Subcutaneous adipose tissue (tissue), 4 donors: ENCODE results near the gene SLC3A2. TPM values are rescaled to one million over a fixed set of nuclear protein-coding genes. Genes with fewer than 3 reads are reported as not detected.

Source experiments
- small RNA-seq: library from RNA; depleted of rRNA; stranded (forward); fragments of <200 nt; gene quantifications from one replicate; pipeline ENCODE3, GENCODE V24; 2016
- total RNA-seq, 4 donors: library from RNA; depleted of rRNA; stranded (reverse); fragments of >200 nt; gene quantifications; one replicate each; pipeline ENCODE4 v1.1.0, GENCODE V29; 2016

Gene SLC3A2
- total RNA-seq, 4 donors from 2014 or later: 104 to 163 (median 125) TPM

Small RNA genes within 50 kb of the gene (small RNA-seq; reads per million reads assigned to genes)
- gene RF00099: not detected
- gene RN7SL259P: not detected
- gene SNORD22: not detected
- gene SNORD26: not detected
- gene SNORD27: not detected
- gene SNORD28: not detected
- gene SNORD30: 1,916 reads per million, percentile 99 among the genes with 10 or more reads in this experiment

Other genes with a start within 250 kb of the SLC3A2 start
- 100 to 1,000 TPM in 2 of 4 donors, 10 to 100 TPM in 2; 79.4 to 118 (median 104) TPM for gene GANAB, start 234.3 kb upstream of the SLC3A2 start, total RNA-seq
- 10 to 100 TPM in 3 of 4 donors, 1 to 10 TPM in 1; 7.7 to 14.3 (median 11.3) TPM for gene INTS5, start 227.6 kb upstream of the SLC3A2 start, total RNA-seq
- 10 to 100 TPM; 13.7 to 47.1 (median 35.9) TPM for gene C11orf98, start 215.7 kb upstream of the SLC3A2 start, total RNA-seq
- 1 to 10 TPM; 2.4 to 9.6 (median 7.7) TPM for gene CSKMT, start 215.6 kb upstream of the SLC3A2 start, total RNA-seq
- 10 to 100 TPM in 1 of 4 donors, 1 to 10 TPM in 3; 4.2 to 10.9 (median 8.7) TPM for gene UQCC3, start 209.2 kb upstream of the SLC3A2 start, total RNA-seq
- gene LBHD1, start 208.6 kb upstream of the SLC3A2 start, total RNA-seq: 10 to 100 TPM in 1 of 4 donors, 1 to 10 TPM in 3; 3.8 to 10.6 (median 5.5) TPM
- gene UBXN1, start 201.8 kb upstream of the SLC3A2 start, total RNA-seq: 100 to 1,000 TPM; 113 to 235 (median 142) TPM
- 10 to 100 TPM; 17.3 to 42.2 (median 32.3) TPM for gene LRRN4CL, start 191.4 kb upstream of the SLC3A2 start, total RNA-seq
- gene BSCL2, start 173.5 kb upstream of the SLC3A2 start, total RNA-seq: 100 to 1,000 TPM in 1 of 4 donors, 10 to 100 TPM in 3; 44.5 to 106 (median 48.4) TPM
- gene GNG3, start 173.2 kb upstream of the SLC3A2 start, total RNA-seq: under 1 TPM in 1 of 4 donors, not detected in 3; 0.88 TPM
- gene HNRNPUL2, start 153.4 kb upstream of the SLC3A2 start, total RNA-seq: 10 to 100 TPM; 21.2 to 35.2 (median 29.3) TPM
- gene TTC9C, start 152.4 kb upstream of the SLC3A2 start, total RNA-seq: 10 to 100 TPM; 17.5 to 57.4 (median 20.3) TPM
- gene ZBTB3, start 126.7 kb upstream of the SLC3A2 start, total RNA-seq: 1 to 10 TPM; 3.9 to 7.7 (median 6.9) TPM
- gene POLR2G, start 119.3 kb upstream of the SLC3A2 start, total RNA-seq: 10 to 100 TPM; 46.9 to 75.8 (median 65.3) TPM
- gene TAF6L, start 109.5 kb upstream of the SLC3A2 start, total RNA-seq: 10 to 100 TPM; 12.1 to 25.8 (median 15.6) TPM
- 10 to 100 TPM; 37.7 to 74.0 (median 49.6) TPM for gene TMEM179B, start 93.5 kb upstream of the SLC3A2 start, total RNA-seq
- gene TMEM223, start 88.9 kb upstream of the SLC3A2 start, total RNA-seq: 10 to 100 TPM; 14.5 to 22.6 (median 19.3) TPM
- 10 to 100 TPM; 51.2 to 68.8 (median 55.1) TPM for gene NXF1, start 75.5 kb upstream of the SLC3A2 start, total RNA-seq
- gene STX5, start 48.8 kb upstream of the SLC3A2 start, total RNA-seq: 10 to 100 TPM; 21.2 to 38.8 (median 29.9) TPM
- gene TEX54, start 48.1 kb upstream of the SLC3A2 start, total RNA-seq: not detected
- gene WDR74, start 41.3 kb upstream of the SLC3A2 start, total RNA-seq: 10 to 100 TPM; 23.8 to 41.6 (median 34.5) TPM
- not detected for gene CHRM1, start 40.5 kb downstream of the SLC3A2 start, total RNA-seq
- gene SLC22A6, start 104.1 kb downstream of the SLC3A2 start, total RNA-seq: not detected
- not detected for gene SLC22A8, start 134.9 kb downstream of the SLC3A2 start, total RNA-seq